MM.1S (cell line): ENCODE data around the gene CTRB1.

ENCODE experiments used
- EZH2 ChIP-seq: fragments of 300-600 bp; sonication (generic); optimal IDR thresholded peaks from 2 replicates; pipeline ENCODE3; 2017; ENCODE audit warnings: low read depth, mild to moderate bottlenecking, antibody characterized with exemption, low read length, mixed read lengths
- EZH2phosphoT487 ChIP-seq: fragments of 300-600 bp; sonication (generic); IDR thresholded peaks from 2 replicates; pipeline ENCODE4 v1.6.1; 2018; ENCODE audit warnings: antibody characterized with exemption, low read length
- TF ChIP-seq, protein P1 (sequence below): fragments of 300-600 bp; sonication (generic); IDR thresholded peaks from 2 replicates; pipeline ENCODE4 v1.5.1; 2016; ENCODE audit warnings: antibody characterized with exemption, low read length, mixed read lengths

DNA sequence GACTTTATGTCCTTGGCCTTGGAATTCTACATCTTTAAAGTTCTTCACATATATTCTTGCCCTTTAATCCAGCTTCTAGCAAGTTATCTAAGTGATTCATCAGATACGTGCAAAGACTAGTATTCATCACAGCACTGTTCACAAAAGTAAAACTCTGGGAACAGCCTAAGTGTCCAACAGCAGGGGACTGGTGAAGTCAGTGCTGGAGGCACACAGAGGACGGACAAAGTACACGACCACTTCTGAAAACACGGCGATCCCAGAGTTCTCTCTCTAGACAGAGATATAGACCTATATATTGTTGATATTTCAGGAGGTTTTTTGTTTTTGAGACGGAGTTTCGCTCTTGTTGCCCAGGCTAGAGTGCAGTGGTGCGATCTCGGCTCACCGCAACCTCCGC lies 12.8 kb downstream of the CTRB1 start:
- TF ChIP-seq, protein P1, sequence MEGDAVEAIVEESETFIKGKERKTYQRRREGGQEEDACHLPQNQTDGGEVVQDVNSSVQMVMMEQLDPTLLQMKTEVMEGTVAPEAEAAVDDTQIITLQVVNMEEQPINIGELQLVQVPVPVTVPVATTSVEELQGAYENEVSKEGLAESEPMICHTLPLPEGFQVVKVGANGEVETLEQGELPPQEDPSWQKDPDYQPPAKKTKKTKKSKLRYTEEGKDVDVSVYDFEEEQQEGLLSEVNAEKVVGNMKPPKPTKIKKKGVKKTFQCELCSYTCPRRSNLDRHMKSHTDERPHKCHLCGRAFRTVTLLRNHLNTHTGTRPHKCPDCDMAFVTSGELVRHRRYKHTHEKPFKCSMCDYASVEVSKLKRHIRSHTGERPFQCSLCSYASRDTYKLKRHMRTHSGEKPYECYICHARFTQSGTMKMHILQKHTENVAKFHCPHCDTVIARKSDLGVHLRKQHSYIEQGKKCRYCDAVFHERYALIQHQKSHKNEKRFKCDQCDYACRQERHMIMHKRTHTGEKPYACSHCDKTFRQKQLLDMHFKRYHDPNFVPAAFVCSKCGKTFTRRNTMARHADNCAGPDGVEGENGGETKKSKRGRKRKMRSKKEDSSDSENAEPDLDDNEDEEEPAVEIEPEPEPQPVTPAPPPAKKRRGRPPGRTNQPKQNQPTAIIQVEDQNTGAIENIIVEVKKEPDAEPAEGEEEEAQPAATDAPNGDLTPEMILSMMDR = no peak
- no peak for TF ChIP-seq EZH2
- no peak for TF ChIP-seq EZH2phosphoT487
